Measurements from ENCODE around the gene TBC1D12. TPM values are rescaled to one million over a fixed set of nuclear protein-coding genes. Genes with fewer than 3 reads are reported as not detected.

Gene TBC1D12
- 10.4 and 21.1 TPM in 2 replicates for total RNA-seq

DNA sequence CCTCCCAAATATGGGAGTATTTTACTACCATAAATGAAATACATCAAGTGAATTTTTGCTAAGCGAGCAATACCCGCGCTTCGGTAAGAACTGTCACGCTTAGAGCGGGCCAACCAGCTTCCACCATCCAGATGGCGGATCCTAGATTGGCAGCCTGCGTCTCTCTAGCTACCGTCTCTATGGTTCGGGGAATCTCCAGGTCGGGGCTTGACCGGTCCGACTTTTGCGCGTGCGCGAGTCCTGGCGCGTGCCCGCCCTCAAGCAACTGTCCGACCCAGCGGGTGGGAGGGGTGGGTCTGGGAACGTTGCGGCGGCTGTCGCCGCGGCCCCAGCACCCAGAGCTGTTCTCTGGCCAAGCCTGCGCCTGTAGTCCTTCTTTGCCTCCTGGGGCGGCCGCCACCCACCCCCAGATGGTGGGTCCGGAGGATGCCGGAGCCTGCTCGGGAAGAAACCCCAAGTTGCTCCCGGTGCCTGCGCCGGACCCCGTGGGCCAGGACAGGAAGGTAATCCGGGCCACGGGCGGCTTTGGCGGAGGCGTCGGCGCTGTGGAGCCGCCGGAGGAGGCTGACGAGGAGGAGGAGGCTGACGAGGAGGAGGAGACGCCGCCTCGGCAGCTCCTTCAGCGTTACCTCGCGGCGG is at the start of gene TBC1D12:
TSS of gene TBC1D12 (plus strand) at position 338 of the 639 bp plus-strand sequence. CDS start at position 411, 73 bp downstream.

DNA sequence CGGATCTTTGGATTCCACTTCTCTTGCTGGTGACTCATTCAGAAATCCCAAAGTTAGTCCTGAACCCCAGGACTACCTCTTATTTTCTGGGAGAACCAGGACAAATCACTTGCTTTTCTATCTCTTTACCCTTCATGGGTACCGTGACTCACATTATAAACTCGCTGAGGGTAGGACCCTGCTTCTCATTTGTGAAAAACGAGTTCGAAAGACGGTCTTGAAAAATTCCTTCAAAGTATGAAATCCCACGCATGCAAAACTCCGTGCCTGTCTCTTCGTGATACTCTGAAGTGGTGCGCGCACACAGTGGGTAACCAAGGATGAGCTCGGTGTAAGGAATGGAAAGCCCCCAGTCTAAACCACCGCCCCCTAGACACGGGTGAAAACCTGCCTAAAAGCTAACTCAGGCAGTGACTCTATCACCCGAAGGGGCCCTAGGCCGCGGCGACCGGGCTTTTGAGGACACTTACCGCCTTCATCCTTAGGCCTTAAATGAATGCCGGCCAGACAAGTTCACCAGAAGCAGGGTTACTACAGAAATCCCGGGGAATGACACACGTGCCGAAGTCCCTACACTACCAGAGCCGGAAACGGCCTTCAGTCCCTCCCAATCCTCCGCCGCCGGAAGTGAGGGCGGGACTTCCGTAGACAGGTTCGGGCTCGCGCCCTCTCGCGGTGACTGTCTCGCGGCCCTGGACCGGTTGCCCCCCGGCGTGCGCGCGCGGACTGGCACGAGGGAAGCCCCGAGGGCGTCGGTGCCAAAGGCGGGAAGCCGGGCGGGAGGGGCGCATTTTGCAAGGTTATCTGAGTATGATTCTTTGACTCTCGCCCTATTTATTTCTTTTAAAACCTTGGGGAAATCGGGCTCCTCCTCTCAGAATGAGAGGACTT is 39.7 kb upstream of the TBC1D12 start, which contains the start of gene NOC3L:
TSS of gene NOC3L (minus strand) at position 580 of the 891 bp plus-strand sequence. CDS start at position 479, 101 bp downstream.

DNA sequence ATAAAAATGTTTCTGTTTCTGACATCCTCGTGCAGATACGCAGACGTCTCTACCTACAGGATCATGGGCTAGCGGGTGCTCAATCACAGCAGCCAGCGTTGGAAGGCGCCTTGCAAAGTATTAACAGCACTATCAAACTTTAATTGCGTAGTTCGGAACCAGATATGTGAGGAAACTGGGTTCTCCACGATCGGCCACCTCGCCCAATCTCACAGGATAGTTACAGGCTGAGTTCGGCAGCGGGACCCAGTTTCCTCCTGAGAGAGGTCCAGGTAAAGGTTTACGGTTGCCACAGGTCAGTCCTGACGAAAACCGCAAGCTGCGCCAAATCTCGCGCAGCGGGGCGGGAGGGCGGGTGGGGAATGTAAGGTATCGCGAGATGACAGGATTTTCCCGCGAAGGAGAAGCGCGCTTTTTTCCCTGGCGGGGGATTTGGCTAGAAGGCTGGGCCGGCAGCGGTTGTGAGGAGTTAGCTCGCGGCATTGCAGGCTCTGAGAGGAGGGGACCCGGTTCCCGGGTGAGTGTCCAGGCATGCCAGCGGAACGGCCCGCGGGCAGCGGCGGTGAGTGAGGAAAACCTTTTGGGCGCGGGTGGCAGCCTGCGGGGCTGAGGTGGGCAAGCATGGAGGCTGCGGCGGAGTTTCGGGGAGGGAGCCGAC is 143.2 kb downstream of the TBC1D12 start, which contains the start of gene HELLS:
TSS of gene HELLS (plus strand) at position 398 of the 658 bp plus-strand sequence. CDS start at position 532, 134 bp downstream.

Other genes starting within 250 kb of the TBC1D12 start
- 43.4 and 47.0 TPM in 2 replicates for gene NOC3L, start 39.6 kb upstream of the TBC1D12 start, total RNA-seq
- 11.6 and 41.0 TPM in 2 replicates for gene HELLS, start 143.2 kb downstream of the TBC1D12 start, total RNA-seq